Aortic smooth muscle cell (primary cell): ENCODE data around the gene KRT8. TPM values are rescaled to one million over a fixed set of nuclear protein-coding genes. Genes with fewer than 3 reads are reported as not detected.

Experiments
- total RNA-seq: library from RNA; depleted of rRNA; stranded (reverse); fragments of >200 nt; gene quantifications from 2 replicates; pipeline ENCODE4 v1.2.3, GENCODE V29; 2014

The KRT8 gene
- total RNA-seq: 3.3 and 5.9 TPM in 2 replicates

DNA sequence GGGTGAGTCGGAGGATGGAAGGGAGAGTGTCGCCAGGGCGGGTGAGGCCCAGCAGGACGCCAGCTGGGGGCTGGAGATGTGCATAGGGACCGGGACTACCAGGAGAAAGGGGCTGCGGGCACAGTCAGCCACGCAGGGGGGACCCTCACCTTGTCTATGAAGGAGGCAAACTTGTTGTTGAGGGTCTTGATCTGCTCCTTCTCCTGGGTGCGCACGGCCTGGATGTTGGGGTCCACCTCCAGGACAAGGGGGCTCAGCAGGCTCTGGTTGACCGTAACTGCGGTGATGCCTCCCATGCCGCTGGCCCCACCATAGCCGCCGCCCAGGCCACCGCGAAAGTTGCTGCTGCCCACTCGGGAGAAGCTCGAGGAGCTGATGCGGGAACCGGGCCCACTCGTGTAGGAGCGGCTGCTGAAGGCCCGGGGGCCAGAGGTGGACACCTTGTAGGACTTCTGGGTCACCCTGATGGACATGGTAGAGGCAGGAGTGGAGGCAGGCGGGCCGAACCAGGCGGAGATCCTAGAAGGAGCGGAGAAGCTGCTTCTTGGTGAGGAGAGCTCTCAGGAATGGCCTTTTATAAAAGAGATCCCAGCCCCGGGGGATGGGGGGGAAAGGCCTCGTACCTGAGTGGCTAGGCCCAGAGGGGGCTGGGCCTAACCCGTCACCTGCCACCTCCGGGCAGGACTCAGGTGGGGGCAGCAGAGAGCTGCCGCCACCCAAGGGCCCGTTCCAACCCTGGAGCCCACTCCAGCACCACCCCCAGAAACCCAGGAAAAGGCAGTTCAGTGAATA is at the start of gene KRT8:
TSS of gene KRT8 (minus strand) at position 568 of the 792 bp plus-strand sequence. CDS start at position 473, 95 bp downstream.

DNA sequence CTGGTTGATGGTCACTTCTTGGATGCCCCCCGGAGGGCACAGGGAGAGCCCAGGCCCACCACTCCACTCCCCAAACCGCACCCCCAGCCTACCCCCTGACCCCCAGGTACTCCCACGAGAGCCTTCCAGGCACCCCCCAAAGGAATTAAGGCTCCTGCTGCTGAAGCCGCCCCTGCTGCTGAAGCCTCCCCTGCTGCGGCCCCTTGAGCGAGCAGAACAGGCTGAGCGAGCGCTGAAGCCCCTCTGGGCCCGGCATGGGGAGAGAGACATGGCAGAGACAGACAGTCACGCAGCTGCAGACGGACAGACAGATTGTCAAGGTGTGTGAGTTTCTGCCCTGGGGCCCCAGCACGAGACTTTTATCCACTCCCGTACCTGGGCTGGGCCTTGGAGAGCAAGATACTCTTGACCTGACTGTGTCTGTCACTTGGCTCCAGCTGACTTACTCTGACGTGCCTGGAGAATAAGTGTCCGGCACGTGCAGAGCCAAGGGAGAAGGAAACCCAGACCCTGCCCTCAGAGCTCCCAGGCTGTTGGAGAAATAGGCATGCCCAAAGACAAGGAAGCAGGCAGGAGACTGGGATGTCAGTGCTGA is 56.1 kb downstream of the KRT8 start, which contains the start of gene KRT78:
TSS of gene KRT78 (minus strand) at position 334 of the 595 bp plus-strand sequence. CDS start at position 270, 64 bp downstream.

Other genes starting within 250 kb of the KRT8 start
- not detected in 2 replicates for gene KRT1, start 224.7 kb downstream of the KRT8 start, total RNA-seq
- not detected in 2 replicates for gene KRT77, start 201.6 kb downstream of the KRT8 start, total RNA-seq
- not detected in 2 replicates for gene KRT76, start 127.7 kb downstream of the KRT8 start, total RNA-seq
- not detected in 2 replicates for gene KRT3, start 109.0 kb downstream of the KRT8 start, total RNA-seq
- gene KRT4, start 91.0 kb downstream of the KRT8 start, total RNA-seq: not detected in 2 replicates
- gene KRT79, start 70.8 kb downstream of the KRT8 start, total RNA-seq: not detected in 2 replicates
- not detected in 2 replicates for gene KRT78, start 56.1 kb downstream of the KRT8 start, total RNA-seq
- gene KRT18, start 44.0 kb upstream of the KRT8 start, total RNA-seq: 5.7 and 7.8 TPM in 2 replicates
- gene EIF4B, start 101.4 kb upstream of the KRT8 start, total RNA-seq: 1,215 and 1,309 TPM in 2 replicates
- 59.5 and 66.4 TPM in 2 replicates for gene TNS2, start 145.0 kb upstream of the KRT8 start, total RNA-seq
- gene SPRYD3, start 174.3 kb upstream of the KRT8 start, total RNA-seq: 32.5 and 44.7 TPM in 2 replicates
- 1,840 and 2,414 TPM in 2 replicates for gene IGFBP6, start 192.6 kb upstream of the KRT8 start, total RNA-seq
- 0.19 and 0.26 TPM in 2 replicates for gene SOAT2, start 198.4 kb upstream of the KRT8 start, total RNA-seq